HepG2 (cell line): ENCODE results near the gene CDC42EP3. TPM values are rescaled to one million over a fixed set of nuclear protein-coding genes. Genes with fewer than 3 reads are reported as not detected.

Source experiments
- ATAC-seq: fragments of 200-7000 bp; cut with Tn5 transposase; 3 replicates; pipeline ENCODE4 v1.9.1; 2020; ENCODE audit warnings: mild to moderate bottlenecking, moderate library complexity
- BruUV-seq: library from RNA; stranded (reverse); fragments of 400-500 nt; replicated peaks from 2 replicates; lab custom pipeline; 2021; lab: Mats Ljungman, UMichigan
- CTCF ChIA-PET: fragments of 300-600 bp; formaldehyde crosslinking; extraction: SDS; loops from one replicate; lab custom pipeline; 2021; ENCODE audit warnings: low total read pairs, inconsistent platforms, low intra/inter-chr PET ratio; lab: Yijun Ruan, JAX
- POLR2A ChIA-PET: fragments of 350-600 bp; sonication (Branson Sonifier 250); formaldehyde crosslinking; loops from one replicate; lab custom pipeline; 2020; ENCODE audit warnings: antibody characterized with exemption, inconsistent platforms; lab: Yijun Ruan, JAX
- DNase-seq: peaks from one replicate; pipeline ENCODE4 v3.0.0-alpha.2; 2015; ENCODE audit warnings: low spot score
- FAIRE-seq: peaks from 3 replicates; lab custom pipeline; 2011; peaks lifted over from hg19 to GRCh38; lab: Jason Lieb, UNC
- H2AFZ ChIP-seq: one replicate; pipeline ENCODE4 v1.6.1; 2011; ENCODE audit warnings: low read length, inconsistent platforms
- H3K27ac ChIP-seq: fragments of 300-600 bp; 3 replicates; pipeline ENCODE4 v1.8.0; 2011; ENCODE audit warnings: mixed run types, mild to moderate bottlenecking, mixed read lengths, low read length, inconsistent platforms; ENCODE audit not compliant: insufficient read depth; ENCODE audit errors: extremely low read length
- H3K27me3 ChIP-seq, 2 experiments: fragments of 200-600 bp in 1 of 2; 2 replicates in 1 of 2; 3 replicates in 1 of 2; pipeline versions ENCODE4 v1.6.0 to v1.8.0; 2011; ENCODE audit warnings: low read length in 2 of 2, mild to moderate bottlenecking in 2 of 2, moderate library complexity in 2 of 2, inconsistent platforms in 1 of 2; ENCODE audit not compliant: insufficient read depth in 2 of 2, control insufficient read depth in 1 of 2
- H3K36me3 ChIP-seq, 2 experiments: fragments of 200-600 bp in 1 of 2; replicated peaks in 1 of 2; 2 replicates in 1 of 2; 3 replicates in 1 of 2; pipeline versions ENCODE4 v1.5.1 to v1.8.0; 2011; ENCODE audit warnings: low read length in 2 of 2, inconsistent platforms in 1 of 2; ENCODE audit not compliant: insufficient read depth in 2 of 2, control insufficient read depth in 1 of 2
- H3K4me1 ChIP-seq: 2 replicates; pipeline ENCODE4 v1.5.1; 2012; ENCODE audit warnings: low read length, inconsistent platforms; ENCODE audit not compliant: insufficient read depth
- H3K4me2 ChIP-seq: 2 replicates; pipeline ENCODE4 v1.6.0; 2011; ENCODE audit warnings: low read depth, low read length, inconsistent platforms
- H3K4me3 ChIP-seq, 3 experiments: fragments of 200-600 bp in 1 of 3; sonication (generic), shearing (Covaris generic) in 1 of 3; replicated peaks in 1 of 3; 2 replicates each; pipeline ENCODE4 v1.5.1; 2011 to 2016; ENCODE audit warnings: low read length in 3 of 3, inconsistent platforms in 2 of 3, low read depth in 2 of 3, mild to moderate bottlenecking in 2 of 3, control low read depth in 1 of 3, mixed read lengths in 1 of 3; ENCODE audit not compliant: insufficient read depth in 1 of 3
- H3K79me2 ChIP-seq: one replicate; pipeline ENCODE4 v1.6.1; 2011; ENCODE audit warnings: low read length, inconsistent platforms; ENCODE audit not compliant: insufficient read depth
- H3K9ac ChIP-seq: 2 replicates; pipeline ENCODE4 v1.6.0; 2011; ENCODE audit warnings: mild to moderate bottlenecking, low read depth, low read length, inconsistent platforms; ENCODE audit not compliant: insufficient read depth
- H3K9me3 ChIP-seq: 2 replicates; pipeline ENCODE4 v1.5.1; 2012; ENCODE audit warnings: mild to moderate bottlenecking, low read length
- H4K20me1 ChIP-seq: 2 replicates; pipeline ENCODE4 v1.6.0; 2011; ENCODE audit warnings: inconsistent platforms, mild to moderate bottlenecking, low read length, moderate library complexity; ENCODE audit not compliant: insufficient read depth
- AKAP8 ChIP-seq: sonication (generic); formaldehyde crosslinking; IDR thresholded peaks from 2 replicates; pipeline ENCODE4 v1.5.1; 2020; ENCODE audit warnings: mild to moderate bottlenecking, missing genetic modification reagents
- FIP1L1 ChIP-seq: fragments of 200-400 bp; formaldehyde crosslinking; IDR thresholded peaks from 2 replicates; pipeline ENCODE4 v1.6.1; 2018; ENCODE audit warnings: low read depth, mild to moderate bottlenecking, low read length, moderate library complexity, borderline replicate concordance; ENCODE audit not compliant: insufficient read depth
- HDAC1 ChIP-seq: sonication (generic); formaldehyde crosslinking; IDR thresholded peaks from 2 replicates; pipeline ENCODE4 v1.5.1; 2020; ENCODE audit warnings: mild to moderate bottlenecking, missing genetic modification reagents
- JUN ChIP-seq: sonication (generic); formaldehyde crosslinking; IDR thresholded peaks from 2 replicates; pipeline ENCODE4 v1.4.0; 2020; ENCODE audit warnings: mild to moderate bottlenecking, missing genetic modification reagents
- KAT7 ChIP-seq: IDR thresholded peaks from 2 replicates; pipeline ENCODE4 v1.6.1; 2018; ENCODE audit warnings: borderline replicate concordance, missing compliant biosample characterization
- KDM5A ChIP-seq: fragments of 200-600 bp; sonication (generic); IDR thresholded peaks from 2 replicates; pipeline ENCODE4 v1.7.0; 2018; ENCODE audit warnings: antibody characterized with exemption, mild to moderate bottlenecking, low read length, borderline replicate concordance
- NCOA5 ChIP-seq: sonication (generic); formaldehyde crosslinking; IDR thresholded peaks from 2 replicates; pipeline ENCODE4 v1.4.0; 2020; ENCODE audit warnings: missing genetic modification reagents
- NFE2 ChIP-seq: sonication (generic); formaldehyde crosslinking; IDR thresholded peaks from 2 replicates; pipeline ENCODE4 v1.4.0; 2020; ENCODE audit warnings: missing genetic modification reagents
- NKX3-1 ChIP-seq: sonication (generic); formaldehyde crosslinking; IDR thresholded peaks from 2 replicates; pipeline ENCODE4 v1.5.0; 2020; ENCODE audit warnings: missing genetic modification reagents
- PHF8 ChIP-seq: sonication (generic); formaldehyde crosslinking; IDR thresholded peaks from 2 replicates; pipeline ENCODE4 v1.5.0; 2020; ENCODE audit warnings: missing genetic modification reagents
- SMC3 ChIP-seq: IDR thresholded peaks from 2 replicates; pipeline ENCODE4 v1.6.1; 2011; ENCODE audit warnings: low read length, improper control_type of control experiment
- YEATS2 ChIP-seq: sonication (generic); formaldehyde crosslinking; IDR thresholded peaks from 2 replicates; pipeline ENCODE4 v1.4.0; 2020; ENCODE audit warnings: missing genetic modification reagents, borderline replicate concordance
- ZMYM2 ChIP-seq: sonication (generic); formaldehyde crosslinking; IDR thresholded peaks from 2 replicates; pipeline ENCODE4 v1.8.0; 2022; ENCODE audit warnings: mild to moderate bottlenecking, missing genetic modification reagents
- ZNF879 ChIP-seq: sonication (generic); formaldehyde crosslinking; IDR thresholded peaks from 2 replicates; pipeline ENCODE4 v1.8.1; 2023; ENCODE audit warnings: missing genetic modification reagents
- in situ Hi-C: cut with HindIII; loops from 2 replicates; pipeline ENCODE4 v1.10.0; 2017; ENCODE audit warnings: low pct_unique_long_range_greater_than_20kb; ENCODE audit not compliant: extremely low pct_ligation_motif_present
- intact Hi-C: fragments of 100-400 bp; cut with micrococcal nuclease; formaldehyde crosslinking; loops from one replicate; pipeline ENCODE4 v1.10.0; 2022; ENCODE audit not compliant: unreplicated experiment
- polyA plus RNA-seq, 8 experiments: library from polyadenylated mRNA; depleted of rRNA in 3 of 8; stranded (reverse) in 7 of 8; unstranded in 1 of 8; fragments of >200 nt; fragmentation: Illumina TruSeq in 4 of 8; extraction: Trizol in 4 of 8; gene quantifications; 2 replicates each; pipeline versions ENCODE4 v1.2.1 to v1.2.3, GENCODE V29; 2011 to 2016; ENCODE audit warnings: low read depth in 4 of 8, missing spikeins in 1 of 8, mixed read lengths in 1 of 8; ENCODE audit not compliant: insufficient read depth in 1 of 8
- total RNA-seq, 5 experiments: library from RNA; depleted of rRNA; stranded (reverse); fragments of >200 nt; fragmentation: Illumina TruSeq; extraction: Trizol; gene quantifications; 2 replicates each; pipeline ENCODE4 v1.2.3, GENCODE V29; 2016; ENCODE audit warnings: low read depth in 1 of 5
- TF ChIP-seq, protein P1 (sequence below): sonication (generic); formaldehyde crosslinking; IDR thresholded peaks from 2 replicates; pipeline ENCODE4 v1.5.0; 2020; ENCODE audit warnings: mild to moderate bottlenecking, missing genetic modification reagents
- TF ChIP-seq, protein P2 (sequence below): sonication (generic); formaldehyde crosslinking; IDR thresholded peaks from 2 replicates; pipeline ENCODE4 v1.5.1; 2020; ENCODE audit warnings: missing genetic modification reagents, mild to moderate bottlenecking, borderline replicate concordance
- TF ChIP-seq, protein P3 (sequence below): IDR thresholded peaks from 2 replicates; pipeline ENCODE4 v1.6.1; 2016; ENCODE audit warnings: low read depth, control low read depth
- TF ChIP-seq, protein P4 (sequence below): fragments of 450-650 bp; IDR thresholded peaks from 2 replicates; pipeline ENCODE4 v1.6.1; 2016

Gene CDC42EP3
- total and polyA plus RNA-seq, 2 of the 13 experiments (the other 11 are each of a cell fraction or from before 2014, with no cell fraction given) = 0.01 TPM; not detected in 1

DNA sequence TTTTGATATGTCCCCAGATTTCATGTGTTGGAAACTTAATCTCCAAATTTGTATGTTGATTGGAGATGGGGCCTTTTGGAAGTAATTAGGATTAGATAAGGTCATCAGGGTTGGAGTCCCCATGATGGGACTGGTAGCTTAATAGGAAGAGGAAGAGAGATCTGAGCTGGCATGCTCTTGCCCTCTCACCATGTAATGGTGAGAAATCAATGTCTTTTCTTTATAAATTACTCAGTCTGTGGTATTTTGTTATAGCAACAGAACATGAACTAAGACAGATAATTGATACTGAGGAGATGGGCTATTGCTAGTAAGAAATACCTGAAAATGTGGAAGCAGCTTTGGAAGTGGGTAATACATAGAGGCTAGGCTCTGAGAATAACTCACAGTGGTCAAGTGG, 48.0 kb downstream of the CDC42EP3 start:
- no TSS peak for BruUV-seq
- POLR2A ChIA-PET = no interaction called here
- CTCF ChIA-PET = no interaction called here

More for the DNA sequence above, 48.0 kb downstream of the CDC42EP3 start:
- H4K20me1 ChIP-seq = no peaks in the 10 kb centered on the region
- H3K27me3 ChIP-seq = peaks cover 0 to 7% of the 10 kb centered on the region in 2 experiments; a peak in 1 of 5 replicates
- DNase-seq = no peak
- H3K27ac ChIP-seq = no peak overlapping the region
- ATAC-seq = no peak
- intact Hi-C loops (no loop called here), in situ Hi-C loops (no loop called here)
- H3K4me3 ChIP-seq = no peak overlapping the region
- H3K4me2 ChIP-seq = no peak overlapping the region
- no peaks in the 10 kb centered on the region for H3K79me2 ChIP-seq
- FAIRE-seq = no peak
- no peak overlapping the region for H3K9ac ChIP-seq
- no peaks in the 10 kb centered on the region for H3K4me1 ChIP-seq
- H3K36me3 ChIP-seq = no peaks in the 10 kb centered on the region
- TF ChIP-seq, protein P1, sequence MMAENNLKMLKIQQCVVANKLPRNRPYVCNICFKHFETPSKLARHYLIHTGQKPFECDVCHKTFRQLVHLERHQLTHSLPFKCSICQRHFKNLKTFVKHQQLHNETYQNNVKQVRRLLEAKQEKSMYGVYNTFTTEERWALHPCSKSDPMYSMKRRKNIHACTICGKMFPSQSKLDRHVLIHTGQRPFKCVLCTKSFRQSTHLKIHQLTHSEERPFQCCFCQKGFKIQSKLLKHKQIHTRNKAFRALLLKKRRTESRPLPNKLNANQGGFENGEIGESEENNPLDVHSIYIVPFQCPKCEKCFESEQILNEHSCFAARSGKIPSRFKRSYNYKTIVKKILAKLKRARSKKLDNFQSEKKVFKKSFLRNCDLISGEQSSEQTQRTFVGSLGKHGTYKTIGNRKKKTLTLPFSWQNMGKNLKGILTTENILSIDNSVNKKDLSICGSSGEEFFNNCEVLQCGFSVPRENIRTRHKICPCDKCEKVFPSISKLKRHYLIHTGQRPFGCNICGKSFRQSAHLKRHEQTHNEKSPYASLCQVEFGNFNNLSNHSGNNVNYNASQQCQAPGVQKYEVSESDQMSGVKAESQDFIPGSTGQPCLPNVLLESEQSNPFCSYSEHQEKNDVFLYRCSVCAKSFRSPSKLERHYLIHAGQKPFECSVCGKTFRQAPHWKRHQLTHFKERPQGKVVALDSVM (CRISPR knock-in tag) = no peak
- no peak for TF ChIP-seq JUN (CRISPR knock-in tag)
- TF ChIP-seq FIP1L1 = no peak
- TF ChIP-seq, protein P2, sequence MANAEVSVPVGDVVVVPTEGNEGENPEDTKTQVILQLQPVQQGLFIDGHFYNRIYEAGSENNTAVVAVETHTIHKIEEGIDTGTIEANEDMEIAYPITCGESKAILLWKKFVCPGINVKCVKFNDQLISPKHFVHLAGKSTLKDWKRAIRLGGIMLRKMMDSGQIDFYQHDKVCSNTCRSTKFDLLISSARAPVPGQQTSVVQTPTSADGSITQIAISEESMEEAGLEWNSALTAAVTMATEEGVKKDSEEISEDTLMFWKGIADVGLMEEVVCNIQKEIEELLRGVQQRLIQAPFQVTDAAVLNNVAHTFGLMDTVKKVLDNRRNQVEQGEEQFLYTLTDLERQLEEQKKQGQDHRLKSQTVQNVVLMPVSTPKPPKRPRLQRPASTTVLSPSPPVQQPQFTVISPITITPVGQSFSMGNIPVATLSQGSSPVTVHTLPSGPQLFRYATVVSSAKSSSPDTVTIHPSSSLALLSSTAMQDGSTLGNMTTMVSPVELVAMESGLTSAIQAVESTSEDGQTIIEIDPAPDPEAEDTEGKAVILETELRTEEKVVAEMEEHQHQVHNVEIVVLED (CRISPR knock-in tag) = no peak
- TF ChIP-seq PHF8 (CRISPR knock-in tag) = no peak
- TF ChIP-seq NFE2 = no peak
- TF ChIP-seq SMC3 = no peak
- TF ChIP-seq HDAC1 (CRISPR knock-in tag) = no peak
- no peak for TF ChIP-seq ZMYM2 (CRISPR knock-in tag)
- TF ChIP-seq KDM5A = no peak
- TF ChIP-seq ZNF879 (CRISPR knock-in tag) = no peak
- TF ChIP-seq KAT7 (CRISPR knock-in tag) = no peak
- TF ChIP-seq NCOA5 (CRISPR knock-in tag) = no peak
- TF ChIP-seq, protein P3, sequence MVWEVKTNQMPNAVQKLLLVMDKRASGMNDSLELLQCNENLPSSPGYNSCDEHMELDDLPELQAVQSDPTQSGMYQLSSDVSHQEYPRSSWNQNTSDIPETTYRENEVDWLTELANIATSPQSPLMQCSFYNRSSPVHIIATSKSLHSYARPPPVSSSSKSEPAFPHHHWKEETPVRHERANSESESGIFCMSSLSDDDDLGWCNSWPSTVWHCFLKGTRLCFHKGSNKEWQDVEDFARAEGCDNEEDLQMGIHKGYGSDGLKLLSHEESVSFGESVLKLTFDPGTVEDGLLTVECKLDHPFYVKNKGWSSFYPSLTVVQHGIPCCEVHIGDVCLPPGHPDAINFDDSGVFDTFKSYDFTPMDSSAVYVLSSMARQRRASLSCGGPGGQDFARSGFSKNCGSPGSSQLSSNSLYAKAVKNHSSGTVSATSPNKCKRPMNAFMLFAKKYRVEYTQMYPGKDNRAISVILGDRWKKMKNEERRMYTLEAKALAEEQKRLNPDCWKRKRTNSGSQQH (CRISPR knock-in tag) = no peak
- no peak for TF ChIP-seq AKAP8 (CRISPR knock-in tag)
- TF ChIP-seq, protein P4, sequence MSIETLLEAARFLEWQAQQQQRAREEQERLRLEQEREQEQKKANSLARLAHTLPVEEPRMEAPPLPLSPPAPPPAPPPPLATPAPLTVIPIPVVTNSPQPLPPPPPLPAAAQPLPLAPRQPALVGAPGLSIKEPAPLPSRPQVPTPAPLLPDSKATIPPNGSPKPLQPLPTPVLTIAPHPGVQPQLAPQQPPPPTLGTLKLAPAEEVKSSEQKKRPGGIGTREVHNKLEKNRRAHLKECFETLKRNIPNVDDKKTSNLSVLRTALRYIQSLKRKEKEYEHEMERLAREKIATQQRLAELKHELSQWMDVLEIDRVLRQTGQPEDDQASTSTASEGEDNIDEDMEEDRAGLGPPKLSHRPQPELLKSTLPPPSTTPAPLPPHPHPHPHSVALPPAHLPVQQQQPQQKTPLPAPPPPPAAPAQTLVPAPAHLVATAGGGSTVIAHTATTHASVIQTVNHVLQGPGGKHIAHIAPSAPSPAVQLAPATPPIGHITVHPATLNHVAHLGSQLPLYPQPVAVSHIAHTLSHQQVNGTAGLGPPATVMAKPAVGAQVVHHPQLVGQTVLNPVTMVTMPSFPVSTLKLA = no peak
- TF ChIP-seq NKX3-1 (CRISPR knock-in tag) = no peak
- TF ChIP-seq YEATS2 (CRISPR knock-in tag) = no peak
- no peak overlapping the region for H2AFZ ChIP-seq
- no peaks in the 10 kb centered on the region for H3K9me3 ChIP-seq
